NCI-H1694 (cell line): ENCODE data around the gene BIRC7.

Source experiments
- DNase-seq: peaks from one replicate; lab custom pipeline; 2025; lab: John Stamatoyannopoulos, UW

Gene BIRC7

GRCh38 chr20:63265891-63266515 lies 30.3 kb downstream of the BIRC7 start:
- DNase-seq, result no peak

GRCh38 chr20:63267691-63268090 lies 32.0 kb downstream of the BIRC7 start:
- no peak for DNase-seq

GRCh38 chr20:63268256-63268655 lies 32.6 kb downstream of the BIRC7 start:
- DNase-seq, result no peak

- DNase-seq, result no peak
These were observed 33.1 kb downstream of the BIRC7 start for GRCh38 chr20:63268671-63269439.

GRCh38 chr20:63269724-63270123 lies 34.0 kb downstream of the BIRC7 start:
- DNase-seq, result no peak

GRCh38 chr20:63270606-63271325 lies 35.1 kb downstream of the BIRC7 start:
- no peak for DNase-seq

- DNase-seq, result peak; percentile 48
These were observed 36.7 kb downstream of the BIRC7 start, which contains the start of gene ARFGAP1 for GRCh38 chr20:63272105-63273058. Gene ARFGAP1 (plus strand): TSS chr20:63272813. CDS start chr20:63275581, 2,768 bp downstream.

- DNase-seq, result no peak
These were observed 37.4 kb downstream of the BIRC7 start for GRCh38 chr20:63273059-63273579.

GRCh38 chr20:63273635-63274380 lies 38.1 kb downstream of the BIRC7 start:
- no peak for DNase-seq

- no peak for DNase-seq
These were observed 38.9 kb downstream of the BIRC7 start for GRCh38 chr20:63274381-63275228.

- DNase-seq, result no peak
These were observed 40.1 kb downstream of the BIRC7 start for GRCh38 chr20:63275825-63276224.

- DNase-seq, result no peak
These were observed 41.3 kb downstream of the BIRC7 start for GRCh38 chr20:63276956-63277355.

GRCh38 chr20:63277466-63278272 lies 42.0 kb downstream of the BIRC7 start:
- DNase-seq, result no peak

- no peak for DNase-seq
These were observed 43.0 kb downstream of the BIRC7 start for GRCh38 chr20:63278661-63279060.

GRCh38 chr20:63279931-63280330 lies 44.2 kb downstream of the BIRC7 start:
- no peak for DNase-seq

- no peak for DNase-seq
These were observed 44.7 kb downstream of the BIRC7 start for GRCh38 chr20:63280371-63280770.

GRCh38 chr20:63280929-63281545 lies 45.3 kb downstream of the BIRC7 start:
- no peak for DNase-seq
